AG09309 (cell line): ENCODE results near the gene CST9.
A peak's percentile ranks its signal among the peaks of the same experiment; 100 is the strongest.
"Not testable (repeated sequence)": the region's sequence is repeated elsewhere in the genome, so short reads cannot be mapped to it uniquely, and the experiment has no call there.

Source experiments
- DNase-seq: peaks from one replicate; pipeline ENCODE4 v3.0.0-alpha.2; 2010; ENCODE audit warnings: low read depth
- H3K4me3 ChIP-seq: 2 replicates; pipeline ENCODE4 v1.5.1; 2011; ENCODE audit warnings: mild to moderate bottlenecking, low read depth, low read length, moderate library complexity; ENCODE audit not compliant: control insufficient read depth
- TF ChIP-seq, protein P1 (sequence below): IDR thresholded peaks from 2 replicates; pipeline ENCODE4 v1.5.1; 2011; ENCODE audit warnings: mild to moderate bottlenecking, low read depth, low read length, inconsistent platforms; ENCODE audit not compliant: insufficient read depth, control insufficient read depth; ENCODE audit errors: missing control alignments

The CST9 gene

GRCh38 chr20:23637282-23638221 lies 31.8 kb upstream of the CST9 start, which contains the start of gene CST3:
TSS of gene CST3 (minus strand) at chr20:23637955. CDS start at chr20:23637862, 93 bp downstream.
- DNase-seq, result peak; percentile 38
- peak within 1 kb of the TSS; percentile 49 for H3K4me3 ChIP-seq
- TF ChIP-seq, protein P1, sequence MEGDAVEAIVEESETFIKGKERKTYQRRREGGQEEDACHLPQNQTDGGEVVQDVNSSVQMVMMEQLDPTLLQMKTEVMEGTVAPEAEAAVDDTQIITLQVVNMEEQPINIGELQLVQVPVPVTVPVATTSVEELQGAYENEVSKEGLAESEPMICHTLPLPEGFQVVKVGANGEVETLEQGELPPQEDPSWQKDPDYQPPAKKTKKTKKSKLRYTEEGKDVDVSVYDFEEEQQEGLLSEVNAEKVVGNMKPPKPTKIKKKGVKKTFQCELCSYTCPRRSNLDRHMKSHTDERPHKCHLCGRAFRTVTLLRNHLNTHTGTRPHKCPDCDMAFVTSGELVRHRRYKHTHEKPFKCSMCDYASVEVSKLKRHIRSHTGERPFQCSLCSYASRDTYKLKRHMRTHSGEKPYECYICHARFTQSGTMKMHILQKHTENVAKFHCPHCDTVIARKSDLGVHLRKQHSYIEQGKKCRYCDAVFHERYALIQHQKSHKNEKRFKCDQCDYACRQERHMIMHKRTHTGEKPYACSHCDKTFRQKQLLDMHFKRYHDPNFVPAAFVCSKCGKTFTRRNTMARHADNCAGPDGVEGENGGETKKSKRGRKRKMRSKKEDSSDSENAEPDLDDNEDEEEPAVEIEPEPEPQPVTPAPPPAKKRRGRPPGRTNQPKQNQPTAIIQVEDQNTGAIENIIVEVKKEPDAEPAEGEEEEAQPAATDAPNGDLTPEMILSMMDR, result no peak

DNA sequence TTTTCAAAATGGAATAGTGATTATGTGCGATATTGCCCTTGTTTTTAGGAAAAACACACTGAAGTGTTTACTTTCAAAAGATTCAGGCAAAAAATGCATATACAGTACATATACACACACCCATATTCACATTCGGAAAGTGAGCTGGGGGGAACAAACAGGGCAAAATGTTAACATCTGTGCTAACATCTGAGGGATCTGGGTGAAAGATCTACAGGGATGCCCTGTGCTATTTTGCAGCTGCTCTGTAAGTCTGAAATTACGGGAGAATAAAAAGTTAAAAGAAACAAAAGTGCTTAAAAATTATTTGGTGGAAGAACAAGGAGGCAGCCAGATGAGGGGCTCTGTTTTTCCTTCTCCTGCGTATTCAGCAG lies 31.2 kb upstream of the CST9 start:
- H3K4me3 ChIP-seq, result peak overlapping the region; percentile 49
- TF ChIP-seq, protein P1, result no peak

GRCh38 chr20:23636182-23636907 lies 30.6 kb upstream of the CST9 start:
- DNase-seq, result no peak
- TF ChIP-seq, protein P1, result no peak
- peak overlapping the region; percentile 49 for H3K4me3 ChIP-seq

More for the DNA sequence above, 31.2 kb upstream of the CST9 start:
- DNase-seq, result no peak

GRCh38 chr20:23635768-23636090 lies 30.0 kb upstream of the CST9 start:
- DNase-seq, H3K4me3 ChIP-seq: not testable (repeated sequence)

GRCh38 chr20:23634985-23635767 lies 29.5 kb upstream of the CST9 start:
- no peak for DNase-seq
- H3K4me3 ChIP-seq, result no peak overlapping the region
- TF ChIP-seq, protein P1, result no peak

DNA sequence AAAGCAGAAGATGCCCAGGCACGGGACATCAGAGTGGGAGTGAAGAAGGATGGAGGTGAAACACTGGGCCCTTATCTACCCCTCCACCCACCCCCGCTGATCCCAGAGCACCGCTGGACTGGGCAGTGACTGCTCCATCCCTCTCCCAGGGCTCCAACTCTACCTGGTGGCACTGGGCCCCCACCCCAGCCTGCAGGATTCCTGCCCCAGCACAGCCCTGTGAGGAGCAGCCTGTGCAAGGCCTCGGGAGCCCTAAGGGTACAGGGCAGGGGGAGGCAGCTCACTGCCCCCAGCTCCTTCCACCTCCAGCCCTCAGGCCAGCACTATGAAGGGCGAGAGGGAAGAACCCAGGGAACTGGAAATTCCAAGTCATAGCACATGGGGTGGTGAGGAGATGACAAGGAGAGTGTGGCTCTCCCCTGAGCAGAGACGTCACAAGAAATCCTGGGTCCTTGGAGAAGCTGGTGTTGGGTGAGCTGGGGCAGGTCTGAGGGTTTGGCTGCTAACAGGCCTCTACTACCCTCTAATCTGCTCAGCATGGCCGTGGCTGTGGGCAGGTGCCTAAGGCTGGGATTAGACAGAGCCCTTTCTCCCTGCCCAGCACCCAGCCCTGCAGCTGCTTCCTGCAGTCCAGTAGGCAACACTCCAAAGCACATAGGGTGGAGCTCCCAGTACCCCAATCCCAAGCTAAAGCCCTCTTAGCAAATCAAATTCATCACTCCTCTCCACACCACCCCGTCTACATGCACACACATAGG lies 28.5 kb upstream of the CST9 start:
- H3K4me3 ChIP-seq, result no peak overlapping the region
- TF ChIP-seq, protein P1, result no peak
- DNase-seq, result no peak
